H7 (cell line): ENCODE results near the gene PRKCE. TPM values are rescaled to one million over a fixed set of nuclear protein-coding genes. Genes with fewer than 3 reads are reported as not detected.

ENCODE experiments used
- DNase-seq: peaks from one replicate; pipeline ENCODE4 v3.0.0; 2012
- H3K27me3 ChIP-seq: 2 replicates; pipeline ENCODE4 v1.6.0; 2011; ENCODE audit warnings: mild to moderate bottlenecking, low read length; ENCODE audit not compliant: control insufficient read depth, insufficient read depth
- H3K36me3 ChIP-seq: replicated peaks from 2 replicates; pipeline ENCODE4 v1.5.1; 2011; ENCODE audit warnings: low read length; ENCODE audit not compliant: control insufficient read depth, insufficient read depth
- H3K4me3 ChIP-seq: 2 replicates; pipeline ENCODE4 v1.5.1; 2011; ENCODE audit warnings: low read depth, mild to moderate bottlenecking, control low read depth, low read length, moderate library complexity; ENCODE audit not compliant: insufficient read depth
- total RNA-seq: library from RNA; depleted of rRNA; stranded (reverse); fragments of >200 nt; shearing (Covaris generic); gene quantifications from 2 replicates; pipeline ENCODE4 v1.2.3, GENCODE V29; 2014

PRKCE gene
- total RNA-seq, 1 experiment from 2014 or later = 1.2 TPM

DNA sequence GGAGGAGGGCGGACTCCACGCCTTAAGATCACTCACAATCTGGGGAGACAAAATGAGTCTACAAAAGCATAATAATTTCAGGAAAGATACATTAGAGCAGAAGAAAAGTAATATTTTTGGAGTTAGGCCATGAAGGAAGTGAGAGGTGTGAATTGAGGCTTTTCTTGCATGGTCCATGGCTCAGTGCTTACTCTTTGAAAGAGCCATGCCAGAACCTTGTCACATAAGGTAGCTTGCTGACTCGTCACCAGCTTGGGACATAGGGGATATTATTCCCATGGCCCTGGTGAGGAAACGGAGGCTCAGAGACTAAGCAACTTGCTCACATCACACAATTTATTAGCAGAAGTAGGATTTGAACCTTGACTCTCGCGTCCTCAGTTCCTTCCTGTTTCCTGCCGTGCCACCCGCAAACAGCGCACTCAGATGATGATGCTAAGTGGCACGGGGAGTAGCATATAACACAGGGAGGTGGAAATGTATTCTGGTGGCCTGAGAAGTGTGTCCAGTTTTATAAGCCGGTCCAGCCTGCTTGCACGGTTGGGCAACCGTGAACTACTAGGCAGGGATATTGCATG is 333.5 kb downstream of the PRKCE start:
- no peaks in the 10 kb centered on the region for H3K27me3 ChIP-seq
- H3K4me3 ChIP-seq = no peak overlapping the region
- DNase-seq = no peak
- no peaks in the 10 kb centered on the region for H3K36me3 ChIP-seq

DNA sequence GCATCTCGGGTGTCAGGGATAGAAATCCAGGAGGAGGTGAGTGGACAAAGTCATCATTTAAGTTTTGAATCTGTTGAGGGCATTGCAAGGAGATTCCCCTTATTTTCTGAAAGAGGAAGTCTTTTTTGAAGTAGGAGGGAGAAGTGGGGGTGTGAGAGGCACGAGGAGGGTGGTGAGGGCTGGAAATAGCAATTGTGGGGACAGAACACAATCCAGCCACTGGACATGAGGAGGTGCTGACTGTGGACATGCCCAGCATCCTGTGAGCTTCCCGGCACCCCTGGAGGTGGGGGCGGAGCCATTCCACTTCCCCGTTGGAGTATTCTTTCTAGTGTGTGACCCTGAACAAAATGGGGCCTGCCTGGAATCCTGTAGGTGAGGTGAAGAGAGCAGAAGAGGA is 335.0 kb downstream of the PRKCE start:
- Histone ChIP-seq H3K36me3 (no peaks in the 10 kb centered on the region), H3K27me3 (no peaks in the 10 kb centered on the region), H3K4me3 (no peak overlapping the region)
- DNase-seq = no peak

DNA sequence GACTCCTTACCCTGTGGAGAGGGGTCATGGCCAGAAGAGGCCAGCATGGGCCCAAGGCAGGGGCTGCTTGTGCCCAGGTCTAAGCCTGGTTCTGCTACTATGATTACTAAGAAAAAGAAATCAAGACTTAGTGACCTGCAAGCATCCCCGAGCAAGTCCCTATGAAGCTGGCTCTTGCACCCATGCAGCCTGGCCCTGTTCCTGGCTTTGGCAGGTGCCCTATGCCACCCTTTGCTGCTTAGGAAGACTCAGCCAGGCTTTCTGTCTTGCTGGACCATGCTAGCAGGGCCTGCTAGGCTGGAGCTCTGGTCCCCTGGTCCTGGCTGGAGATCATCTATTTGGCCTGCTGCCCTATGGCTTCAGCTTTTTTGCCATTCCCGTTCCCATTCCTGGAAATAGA is 336.4 kb downstream of the PRKCE start:
- Histone ChIP-seq H3K4me3 (no peak overlapping the region), H3K27me3 (no peaks in the 10 kb centered on the region), H3K36me3 (no peaks in the 10 kb centered on the region)
- no peak for DNase-seq

DNA sequence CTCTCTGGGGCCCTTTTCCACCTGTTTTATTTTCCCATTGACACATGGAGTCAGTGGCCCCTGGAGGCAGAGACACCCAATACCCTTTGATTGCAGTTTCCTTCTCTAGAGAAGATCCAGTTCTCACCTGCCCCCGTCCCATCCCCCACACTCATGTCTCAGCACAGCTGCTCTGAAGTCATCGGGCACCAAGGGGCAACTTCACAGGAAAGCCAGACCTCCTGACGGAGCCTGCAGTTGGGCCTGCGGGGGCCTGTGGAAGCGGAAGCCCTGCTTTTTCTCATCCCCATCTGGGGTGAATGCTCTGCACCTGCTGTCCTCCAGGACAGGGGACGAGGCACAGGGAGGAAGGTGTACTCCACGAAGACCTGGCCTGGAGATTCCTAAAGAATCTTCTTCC is 337.4 kb downstream of the PRKCE start:
- no peak overlapping the region for H3K4me3 ChIP-seq
- no peaks in the 10 kb centered on the region for H3K36me3 ChIP-seq
- no peaks in the 10 kb centered on the region for H3K27me3 ChIP-seq
- no peak for DNase-seq

DNA sequence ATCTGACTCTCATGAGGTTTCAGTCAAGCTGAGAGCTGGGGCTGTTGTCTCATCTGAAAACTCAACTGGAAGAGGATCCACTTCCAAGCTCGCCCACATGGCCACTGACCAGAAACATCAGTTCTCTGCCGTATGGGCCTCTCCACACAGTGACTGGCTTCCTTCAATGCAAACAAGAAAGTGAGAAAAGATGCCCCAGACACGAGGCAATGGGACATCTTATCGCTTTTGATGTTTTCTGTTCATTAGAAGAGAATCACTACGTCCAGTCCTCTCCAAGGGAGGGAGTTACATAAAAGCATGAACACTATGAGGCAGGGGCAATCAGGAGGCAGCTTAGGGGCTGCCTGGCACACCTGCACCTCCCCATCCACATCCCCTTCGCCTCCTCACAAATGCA is 338.7 kb downstream of the PRKCE start:
- no peaks in the 10 kb centered on the region for H3K36me3 ChIP-seq
- no peaks in the 10 kb centered on the region for H3K27me3 ChIP-seq
- H3K4me3 ChIP-seq = no peak overlapping the region
- DNase-seq = no peak

DNA sequence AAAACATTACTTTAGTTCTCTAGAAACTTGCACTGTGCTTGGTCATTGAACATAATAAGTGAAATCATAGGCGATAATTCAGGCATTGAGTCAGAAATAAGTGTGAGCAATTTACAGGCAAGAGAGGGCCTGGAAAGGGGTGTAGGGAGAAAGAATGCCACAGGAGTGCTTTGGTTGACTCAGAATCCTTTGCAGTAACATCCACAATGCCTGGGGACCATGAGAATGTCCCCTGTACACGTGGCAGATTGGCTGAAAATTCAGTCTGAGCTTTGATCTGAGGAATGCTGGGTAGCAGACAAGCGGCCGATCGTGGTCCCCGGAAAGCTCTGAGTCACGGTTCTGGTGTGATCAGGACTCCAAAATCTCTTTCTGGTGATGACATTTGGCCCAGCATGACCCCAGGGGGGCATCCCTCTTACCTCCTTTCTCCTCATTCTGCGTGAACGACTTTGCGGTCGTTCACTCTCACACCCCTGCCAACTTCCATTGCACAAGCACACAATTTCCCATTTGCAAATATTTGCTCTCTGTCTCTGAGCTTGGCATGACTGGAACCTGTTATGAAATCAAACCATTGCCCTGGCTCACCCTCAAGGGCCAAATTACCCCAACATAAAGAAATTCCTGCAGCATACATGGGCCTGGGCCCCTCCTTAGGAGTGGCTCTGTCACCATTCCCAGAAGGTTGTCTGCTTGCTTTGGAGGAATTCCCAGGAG is 340.7 kb downstream of the PRKCE start:
- DNase-seq = no peak
- no peaks in the 10 kb centered on the region for H3K27me3 ChIP-seq
- no peaks in the 10 kb centered on the region for H3K36me3 ChIP-seq
- H3K4me3 ChIP-seq = no peak overlapping the region

DNA sequence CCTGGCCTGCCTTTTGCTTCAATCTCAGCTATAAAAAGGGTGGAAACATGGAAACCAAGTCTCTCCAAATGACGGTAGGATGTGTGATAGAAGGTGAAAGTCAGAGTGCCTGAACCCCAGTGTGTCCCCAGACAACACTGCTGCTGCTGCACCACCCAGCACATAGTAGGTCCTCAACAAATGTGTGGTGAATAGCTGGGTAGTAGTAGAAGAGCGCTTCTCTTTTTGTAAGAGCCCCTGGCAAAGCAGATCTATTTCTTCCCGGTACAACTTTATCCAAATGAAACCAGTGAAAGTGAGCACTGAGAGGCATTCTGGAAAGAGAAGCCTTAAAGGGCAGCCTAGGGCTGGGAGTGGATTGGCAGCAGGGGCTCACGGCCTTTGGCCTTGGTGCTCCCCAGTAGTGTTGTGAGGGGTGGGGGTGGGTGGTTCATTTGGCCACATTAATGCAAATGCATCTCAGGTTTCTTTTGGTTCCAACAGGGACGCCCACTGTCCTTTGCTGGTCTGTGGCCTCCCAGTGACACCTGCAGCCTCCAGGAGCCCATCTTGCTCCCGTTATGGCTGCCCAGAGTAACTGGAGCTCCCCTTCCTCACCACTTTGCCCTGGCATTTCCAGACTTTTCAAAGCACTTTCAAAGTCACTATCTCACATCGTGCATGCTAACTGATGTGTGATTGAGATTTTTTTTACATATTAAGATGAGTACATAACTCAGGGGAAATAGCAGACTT is 341.4 kb downstream of the PRKCE start:
- DNase-seq = no peak
- Histone ChIP-seq H3K36me3 (no peaks in the 10 kb centered on the region), H3K27me3 (no peaks in the 10 kb centered on the region), H3K4me3 (no peak overlapping the region)

DNA sequence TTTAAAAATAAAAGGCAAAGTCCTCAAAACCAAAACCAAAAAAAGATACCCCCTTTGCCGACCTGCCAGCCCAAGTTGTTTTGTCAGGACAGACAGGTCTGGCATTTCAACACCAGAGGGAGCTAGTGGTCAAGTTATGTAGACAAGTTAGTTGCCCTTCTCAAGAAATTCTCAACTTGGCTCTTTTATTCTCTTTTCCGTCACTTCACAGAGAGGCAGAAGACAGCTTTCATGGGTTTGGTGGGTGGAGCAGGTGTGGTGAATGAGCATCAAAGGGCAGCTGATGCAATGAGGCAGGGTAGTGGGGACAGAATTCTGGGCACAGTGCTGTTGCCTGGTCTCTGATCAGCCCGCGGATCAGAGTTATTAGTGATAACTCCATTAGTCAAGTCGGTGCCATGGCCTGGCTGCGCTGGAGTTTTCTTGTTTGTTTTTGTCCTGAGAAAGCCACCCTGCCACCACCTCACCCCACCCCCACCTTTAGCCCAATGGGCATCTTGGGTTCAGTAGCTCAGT is 342.1 kb downstream of the PRKCE start:
- DNase-seq = peak; percentile 65
- H3K4me3 ChIP-seq = no peak overlapping the region
- no peaks in the 10 kb centered on the region for H3K36me3 ChIP-seq
- H3K27me3 ChIP-seq = no peaks in the 10 kb centered on the region

DNA sequence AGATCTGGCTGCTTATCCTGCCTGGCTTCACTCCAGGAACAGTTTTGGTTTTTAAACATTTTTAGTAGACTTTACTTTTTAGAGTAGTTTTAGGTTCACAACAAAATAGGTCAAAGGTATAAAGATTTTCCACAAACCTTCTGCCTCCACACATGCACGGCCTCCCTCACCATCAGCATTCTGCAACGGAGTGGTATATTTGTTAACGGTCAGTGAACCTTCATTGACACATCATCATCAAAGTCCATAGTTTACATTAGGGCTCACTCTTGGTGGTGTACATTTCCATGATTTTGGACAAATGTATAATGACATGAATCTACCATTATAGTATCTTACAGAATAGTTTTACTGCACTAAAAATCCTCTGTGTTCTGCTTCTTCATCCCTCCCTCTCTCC is 342.6 kb downstream of the PRKCE start:
- no peaks in the 10 kb centered on the region for H3K27me3 ChIP-seq
- no peak overlapping the region for H3K4me3 ChIP-seq
- DNase-seq = no peak
- H3K36me3 ChIP-seq = no peaks in the 10 kb centered on the region

DNA sequence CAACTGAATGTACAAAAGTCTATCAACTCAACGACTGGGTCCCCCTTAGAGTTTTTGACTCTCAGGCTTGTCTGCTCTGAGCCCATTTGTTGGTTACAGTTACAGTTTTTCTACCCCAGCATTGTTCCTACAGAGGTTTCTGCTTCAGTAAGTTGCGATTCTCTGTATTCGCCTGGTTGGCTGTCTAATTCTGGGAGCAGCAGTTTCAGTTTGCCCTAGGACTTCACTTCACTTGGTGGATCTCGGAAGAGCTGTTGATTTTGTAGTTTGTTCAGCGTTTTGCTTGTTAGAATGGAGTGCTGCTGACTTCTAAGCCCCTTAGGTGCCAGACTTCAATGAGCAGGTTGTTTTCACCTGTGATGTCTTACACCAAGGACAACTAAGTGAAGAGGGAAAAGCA is 349.2 kb downstream of the PRKCE start:
- H3K4me3 ChIP-seq = no peak overlapping the region
- no peak for DNase-seq
- no peaks in the 10 kb centered on the region for H3K27me3 ChIP-seq
- no peaks in the 10 kb centered on the region for H3K36me3 ChIP-seq

DNA sequence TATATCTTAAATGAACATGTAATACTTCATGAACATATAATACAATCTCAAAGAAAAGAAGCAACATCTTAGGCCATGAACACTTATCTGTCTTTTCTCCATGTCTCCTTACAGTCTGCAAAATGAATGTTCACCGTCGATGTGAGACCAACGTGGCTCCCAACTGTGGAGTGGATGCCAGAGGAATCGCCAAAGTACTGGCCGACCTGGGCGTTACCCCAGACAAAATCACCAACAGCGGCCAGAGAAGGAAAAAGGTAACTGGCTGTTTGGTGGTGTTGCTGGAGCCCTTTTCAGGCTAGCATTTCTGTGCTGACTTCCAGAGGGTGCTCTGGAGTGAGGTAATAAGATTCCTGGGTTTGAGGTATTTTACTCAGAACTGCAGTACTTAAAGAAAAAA is 349.8 kb downstream of the PRKCE start:
- Histone ChIP-seq H3K4me3 (no peak overlapping the region), H3K27me3 (no peaks in the 10 kb centered on the region), H3K36me3 (no peaks in the 10 kb centered on the region)
- no peak for DNase-seq

DNA sequence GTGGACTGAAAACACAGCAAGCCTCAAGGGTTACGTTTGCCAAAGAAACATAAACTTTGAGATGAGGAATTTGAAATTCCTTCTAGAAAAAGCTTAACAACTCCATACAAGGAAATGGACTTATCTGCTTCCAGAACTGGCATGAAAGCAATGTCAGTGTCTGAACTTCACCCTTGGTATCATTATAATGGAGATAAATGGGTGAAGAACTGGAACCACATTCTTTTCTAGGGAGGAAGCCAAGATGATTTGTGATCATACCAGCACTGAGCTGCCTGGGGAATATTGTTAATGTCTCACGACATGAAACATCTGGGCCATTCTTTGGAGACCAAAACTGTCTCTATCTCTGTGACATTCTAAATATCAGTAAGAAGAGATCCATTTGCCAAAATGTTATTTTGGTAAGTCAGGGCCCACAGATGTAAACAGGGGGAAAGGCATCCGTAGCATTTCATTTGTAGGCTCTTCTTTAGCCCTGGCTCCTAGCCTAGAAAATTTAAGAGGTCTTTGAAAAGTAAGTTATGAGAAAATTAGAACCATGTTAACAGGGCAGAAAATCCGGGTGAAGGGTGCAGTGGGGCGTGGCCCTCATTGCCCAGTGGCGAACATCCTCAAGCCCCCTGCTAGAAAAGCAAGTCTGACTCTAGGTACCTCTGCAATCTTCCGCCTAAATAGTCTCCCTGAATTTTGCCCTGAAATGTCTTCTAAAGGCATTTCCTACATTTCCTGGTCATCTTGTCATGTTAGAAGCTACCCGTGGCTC is 350.4 kb downstream of the PRKCE start:
- Histone ChIP-seq H3K36me3 (no peaks in the 10 kb centered on the region), H3K27me3 (no peaks in the 10 kb centered on the region), H3K4me3 (no peak overlapping the region)
- DNase-seq = no peak

DNA sequence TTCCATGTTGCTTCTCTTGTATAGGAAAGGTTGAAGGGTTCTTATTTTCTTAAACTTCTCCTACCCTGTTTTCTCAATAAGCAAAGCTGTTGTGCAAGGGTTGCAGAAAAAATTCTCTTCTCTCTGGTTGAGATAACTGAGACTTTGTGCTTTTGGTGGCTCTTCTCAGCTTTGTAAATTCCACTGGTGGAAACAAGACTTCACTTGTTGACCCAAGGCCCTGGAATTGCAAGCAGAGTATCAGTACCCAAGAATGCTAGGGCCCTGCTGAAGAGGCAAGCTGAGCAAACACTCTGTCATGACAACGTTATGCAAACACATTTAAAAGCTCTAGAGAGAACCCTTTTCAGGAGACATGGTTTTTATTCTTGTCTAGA is 351.0 kb downstream of the PRKCE start:
- Histone ChIP-seq H3K36me3 (no peaks in the 10 kb centered on the region), H3K27me3 (no peaks in the 10 kb centered on the region), H3K4me3 (no peak overlapping the region)
- no peak for DNase-seq

DNA sequence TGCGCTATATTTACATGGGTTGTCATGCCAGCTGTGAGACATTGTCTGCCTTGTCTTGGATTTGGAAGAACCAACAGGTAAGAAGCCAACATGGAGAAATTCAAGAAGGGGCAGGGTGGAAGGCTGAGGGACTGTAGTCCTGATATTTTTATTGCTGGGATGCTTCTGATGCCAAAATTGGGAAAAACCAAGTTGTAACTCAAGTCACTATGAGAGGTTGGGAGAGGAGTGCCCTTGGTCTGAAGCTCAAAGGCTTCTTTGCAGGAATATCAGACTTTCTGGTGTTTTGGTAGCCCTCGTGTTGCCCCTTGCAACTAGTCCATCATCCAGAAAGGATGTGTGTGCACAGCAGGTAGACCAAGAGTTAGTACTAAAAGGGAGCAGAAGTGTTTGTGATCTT is 351.5 kb downstream of the PRKCE start:
- Histone ChIP-seq H3K36me3 (no peaks in the 10 kb centered on the region), H3K27me3 (no peaks in the 10 kb centered on the region), H3K4me3 (no peak overlapping the region)
- DNase-seq = no peak
